H9 (cell line): ENCODE data around the gene CHMP1A. TPM values are rescaled to one million over a fixed set of nuclear protein-coding genes. Genes with fewer than 3 reads are reported as not detected.
A peak's percentile ranks its signal among the peaks of the same experiment; 100 is the strongest.

Experiments used
- DNase-seq: peaks from one replicate; pipeline ENCODE4 v3.0.0-alpha.2; 2017
- H2AFZ ChIP-seq: one replicate; pipeline ENCODE4 v1.6.1; 2013; ENCODE audit warnings: mild to moderate bottlenecking, low read length, control low read depth, moderate library complexity
- H2AK5ac ChIP-seq: 2 replicates; pipeline ENCODE4 v1.6.1; 2013; ENCODE audit warnings: low read length, control low read depth, mixed read lengths; ENCODE audit not compliant: insufficient read length
- H2BK120ac ChIP-seq: one replicate; pipeline ENCODE4 v1.6.1; 2013; ENCODE audit warnings: low read depth, mild to moderate bottlenecking, low read length, control low read depth, inconsistent platforms; ENCODE audit not compliant: poor library complexity, severe bottlenecking
- H2BK12ac ChIP-seq: 2 replicates; pipeline ENCODE4 v1.6.1; 2013; ENCODE audit warnings: low read length, control low read depth, mixed read lengths, low read depth; ENCODE audit not compliant: insufficient read length
- H2BK15ac ChIP-seq: 2 replicates; pipeline ENCODE4 v1.6.1; 2013; ENCODE audit warnings: low read depth, low read length, control low read depth
- H2BK20ac ChIP-seq: one replicate; pipeline ENCODE4 v1.6.1; 2013; ENCODE audit warnings: low read depth, mild to moderate bottlenecking, low read length, control low read depth, inconsistent platforms; ENCODE audit not compliant: poor library complexity, severe bottlenecking
- H2BK5ac ChIP-seq: 2 replicates; pipeline ENCODE4 v1.6.1; 2013; ENCODE audit warnings: low read length, control low read depth, mixed read lengths; ENCODE audit not compliant: insufficient read length
- H3K14ac ChIP-seq: 2 replicates; pipeline ENCODE4 v1.6.1; 2013; ENCODE audit warnings: low read length, control low read depth; ENCODE audit not compliant: insufficient read depth
- H3K18ac ChIP-seq: 2 replicates; pipeline ENCODE4 v1.6.1; 2013; ENCODE audit warnings: low read depth, mild to moderate bottlenecking, mixed read lengths, low read length, control low read depth; ENCODE audit not compliant: insufficient read length
- H3K23ac ChIP-seq: 2 replicates; pipeline ENCODE4 v1.6.1; 2013; ENCODE audit warnings: low read length, control low read depth, mixed read lengths, low read depth; ENCODE audit not compliant: insufficient read length
- H3K23me2 ChIP-seq: 2 replicates; pipeline ENCODE4 v1.6.1; 2013; ENCODE audit warnings: low read depth, mild to moderate bottlenecking, mixed read lengths, low read length, control low read depth; ENCODE audit not compliant: insufficient read length, poor library complexity, severe bottlenecking
- H3K27ac ChIP-seq: 2 replicates; pipeline ENCODE4 v1.5.1; 2013; ENCODE audit warnings: low read length, control low read depth, mixed read lengths, low read depth; ENCODE audit not compliant: insufficient read length
- H3K27me3 ChIP-seq: 2 replicates; pipeline ENCODE4 v1.6.1; 2013; ENCODE audit warnings: low read length, control low read depth, inconsistent platforms; ENCODE audit not compliant: insufficient read depth
- H3K4ac ChIP-seq: 2 replicates; pipeline ENCODE4 v1.6.1; 2013; ENCODE audit warnings: low read depth, mild to moderate bottlenecking, control low read depth, inconsistent platforms, low read length, moderate library complexity
- H3K4me1 ChIP-seq: 2 replicates; pipeline ENCODE4 v1.6.1; 2013; ENCODE audit warnings: low read length, control low read depth, inconsistent platforms; ENCODE audit not compliant: insufficient read depth
- H3K4me2 ChIP-seq: 2 replicates; pipeline ENCODE4 v1.6.1; 2013; ENCODE audit warnings: low read length, control low read depth, mixed read lengths; ENCODE audit not compliant: insufficient read length, insufficient read depth
- H3K56ac ChIP-seq: 2 replicates; pipeline ENCODE4 v1.6.1; 2013; ENCODE audit warnings: low read depth, mild to moderate bottlenecking, mixed read lengths, low read length, control low read depth; ENCODE audit not compliant: insufficient read length
- H3K79me1 ChIP-seq: 2 replicates; pipeline ENCODE4 v1.6.1; 2013; ENCODE audit warnings: low read depth, mild to moderate bottlenecking, moderate library complexity, low read length, control low read depth, inconsistent platforms; ENCODE audit not compliant: insufficient read depth, poor library complexity, severe bottlenecking
- H3K79me2 ChIP-seq: 2 replicates; pipeline ENCODE4 v1.6.1; 2013; ENCODE audit warnings: low read length, control low read depth, inconsistent platforms; ENCODE audit not compliant: insufficient read depth
- H3K9ac ChIP-seq: 2 replicates; pipeline ENCODE4 v1.6.1; 2013; ENCODE audit warnings: low read length, control low read depth, mixed read lengths; ENCODE audit not compliant: insufficient read length; ENCODE audit errors: extremely low read depth
- H3K9me3 ChIP-seq: one replicate; pipeline ENCODE4 v1.6.1; 2013; ENCODE audit warnings: low read depth, low read length, inconsistent platforms; ENCODE audit not compliant: control insufficient read depth
- H3T11ph ChIP-seq: one replicate; pipeline ENCODE4 v1.6.1; 2013; ENCODE audit warnings: mild to moderate bottlenecking, low read length, control low read depth, inconsistent platforms
- H4K20me1 ChIP-seq: one replicate; pipeline ENCODE4 v1.6.1; 2013; ENCODE audit not compliant: control insufficient read depth, insufficient read length, insufficient read depth
- H4K5ac ChIP-seq: 2 replicates; pipeline ENCODE4 v1.6.1; 2013; ENCODE audit warnings: low read depth, mild to moderate bottlenecking, mixed read lengths, low read length, control low read depth; ENCODE audit not compliant: insufficient read length
- H4K8ac ChIP-seq: replicated peaks from 2 replicates; pipeline ENCODE4 v1.6.1; 2013; ENCODE audit warnings: low read length, control low read depth, mixed read lengths, low read depth; ENCODE audit not compliant: insufficient read length
- H4K91ac ChIP-seq: 2 replicates; pipeline ENCODE4 v1.6.1; 2013; ENCODE audit warnings: low read depth, mild to moderate bottlenecking, moderate library complexity, mixed read lengths, low read length, control low read depth; ENCODE audit not compliant: insufficient read length
- H3K27ac Mint-ChIP-seq, 3 experiments: 2 replicates in 2 of 3; 3 replicates in 1 of 3; pipeline ENCODE4 v1.8.0; 2020 to 2021; ENCODE audit warnings: mixed read lengths in 3 of 3, mild to moderate bottlenecking in 1 of 3, moderate library complexity in 1 of 3
- H3K27me3 Mint-ChIP-seq: 2 replicates; pipeline ENCODE4 v1.8.0; 2021; ENCODE audit warnings: low read depth, mild to moderate bottlenecking, moderate library complexity, mixed read lengths
- H3K36me3 Mint-ChIP-seq, 3 experiments: 2 replicates in 2 of 3; 3 replicates in 1 of 3; pipeline ENCODE4 v1.8.0; 2020 to 2021; ENCODE audit warnings: low read depth in 3 of 3, mixed read lengths in 3 of 3; ENCODE audit not compliant: insufficient read depth in 1 of 3
- H3K4me1 Mint-ChIP-seq, 2 experiments: 2 replicates each; pipeline ENCODE4 v1.8.0; 2020; ENCODE audit warnings: mixed read lengths in 2 of 2
- H3K4me3 Mint-ChIP-seq, 2 experiments: 2 replicates in 1 of 2; 3 replicates in 1 of 2; pipeline ENCODE4 v1.8.0; 2020 to 2021; ENCODE audit warnings: mild to moderate bottlenecking in 2 of 2, mixed read lengths in 2 of 2, moderate library complexity in 1 of 2
- H3K9me3 Mint-ChIP-seq, 2 experiments: 2 replicates in 1 of 2; 3 replicates in 1 of 2; pipeline ENCODE4 v1.8.0; 2020; ENCODE audit warnings: mild to moderate bottlenecking in 2 of 2, mixed read lengths in 2 of 2, moderate library complexity in 1 of 2
- WGBS: extraction: QIAGEN DNeasy Blood & Tissue Kit; methylation state at CpG from one replicate; pipeline ENCODE4 v1.1.7; 2013; ENCODE audit warnings: missing lambda C conversion rate, low lambda C conversion rate, mixed read lengths; ENCODE audit not compliant: insufficient read length; ENCODE audit errors: extremely low coverage; 5-methylcytosine and 5-hydroxymethylcytosine counted together
- total RNA-seq: library from RNA; stranded (reverse); gene quantifications from 2 replicates; pipeline ENCODE4 v1.2.1, GENCODE V29; 2021
- TF ChIP-seq, protein P1 (sequence below): fragments of 200-600 bp; sonication (generic); conservative IDR thresholded peaks from 3 replicates; pipeline ENCODE4 v1.8.0; 2021; ENCODE audit warnings: antibody characterized with exemption, mild to moderate bottlenecking

The CHMP1A gene
- total RNA-seq, 1 experiment from 2014 or later = 89.6 TPM

DNA sequence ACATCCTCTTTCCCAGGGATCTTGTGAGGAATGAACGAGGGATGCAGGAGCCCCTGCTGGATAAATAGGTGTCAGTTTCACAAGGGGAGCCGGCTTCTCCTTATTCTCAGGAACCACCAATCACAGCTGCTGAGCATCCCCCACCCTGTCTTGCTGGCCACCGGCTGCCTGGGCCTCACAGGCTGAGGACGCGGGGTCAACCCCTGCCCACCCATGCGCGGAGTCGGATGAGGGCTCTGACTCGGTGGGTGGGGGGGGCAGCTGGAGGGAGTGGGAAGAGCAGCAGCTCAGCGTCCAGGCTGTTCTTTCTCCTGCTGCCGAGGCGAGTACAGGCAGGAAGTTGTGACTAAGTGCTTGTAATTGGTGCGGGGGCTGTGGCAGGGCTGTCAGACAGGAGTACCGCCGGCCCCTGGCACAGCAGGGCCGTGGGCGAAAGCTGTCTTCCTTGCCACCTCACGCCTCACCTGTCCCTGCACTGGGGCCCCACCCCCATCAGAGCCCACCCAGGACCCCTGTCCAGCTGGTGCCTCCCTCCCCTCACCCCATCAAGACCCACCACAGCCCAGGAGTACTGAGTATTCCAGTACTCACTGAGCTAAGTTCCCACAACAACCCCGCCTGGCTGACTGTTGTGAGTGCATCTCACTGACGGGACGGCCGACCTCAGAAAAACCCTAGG is 55.1 kb downstream of the CHMP1A start:
- no CpG with 5 or more reads among the region's 22 CpGs for WGBS
- H3K4me2 ChIP-seq = no peak overlapping the region
- no peak overlapping the region for H4K8ac ChIP-seq
- no peak overlapping the region for H3K27ac Mint-ChIP-seq
- no peak overlapping the region for H3K27ac ChIP-seq
- no peak overlapping the region for H4K5ac ChIP-seq
- no peaks in the 10 kb centered on the region for H3K79me2 ChIP-seq
- TF ChIP-seq, protein P1, sequence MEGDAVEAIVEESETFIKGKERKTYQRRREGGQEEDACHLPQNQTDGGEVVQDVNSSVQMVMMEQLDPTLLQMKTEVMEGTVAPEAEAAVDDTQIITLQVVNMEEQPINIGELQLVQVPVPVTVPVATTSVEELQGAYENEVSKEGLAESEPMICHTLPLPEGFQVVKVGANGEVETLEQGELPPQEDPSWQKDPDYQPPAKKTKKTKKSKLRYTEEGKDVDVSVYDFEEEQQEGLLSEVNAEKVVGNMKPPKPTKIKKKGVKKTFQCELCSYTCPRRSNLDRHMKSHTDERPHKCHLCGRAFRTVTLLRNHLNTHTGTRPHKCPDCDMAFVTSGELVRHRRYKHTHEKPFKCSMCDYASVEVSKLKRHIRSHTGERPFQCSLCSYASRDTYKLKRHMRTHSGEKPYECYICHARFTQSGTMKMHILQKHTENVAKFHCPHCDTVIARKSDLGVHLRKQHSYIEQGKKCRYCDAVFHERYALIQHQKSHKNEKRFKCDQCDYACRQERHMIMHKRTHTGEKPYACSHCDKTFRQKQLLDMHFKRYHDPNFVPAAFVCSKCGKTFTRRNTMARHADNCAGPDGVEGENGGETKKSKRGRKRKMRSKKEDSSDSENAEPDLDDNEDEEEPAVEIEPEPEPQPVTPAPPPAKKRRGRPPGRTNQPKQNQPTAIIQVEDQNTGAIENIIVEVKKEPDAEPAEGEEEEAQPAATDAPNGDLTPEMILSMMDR = no peak
- no peak overlapping the region for H3K4ac ChIP-seq
- no peak overlapping the region for H2AFZ ChIP-seq
- H3K14ac ChIP-seq = no peak overlapping the region
- no peak overlapping the region for H3K56ac ChIP-seq
- H3K9me3 ChIP-seq = no peaks in the 10 kb centered on the region
- H3K79me1 ChIP-seq = no peaks in the 10 kb centered on the region
- peaks cover 4% of the 10 kb centered on the region for H3K27me3 Mint-ChIP-seq
- no peaks in the 10 kb centered on the region for H3K23me2 ChIP-seq
- H3K36me3 Mint-ChIP-seq = no peaks in the 10 kb centered on the region
- no peak overlapping the region for H2AK5ac ChIP-seq
- peak overlapping the region in 1 of 2 experiments; percentile 48; a peak in 2 of 5 replicates for H3K4me3 Mint-ChIP-seq
- no peak overlapping the region for H2BK120ac ChIP-seq
- no peak overlapping the region for H2BK12ac ChIP-seq
- no peak overlapping the region for H3K18ac ChIP-seq
- no peak overlapping the region for H3K23ac ChIP-seq
- DNase-seq = peak; percentile 70
- H3K4me1 Mint-ChIP-seq = peaks cover 5 to 12% of the 10 kb centered on the region in 2 experiments
- H3K27me3 ChIP-seq = no peaks in the 10 kb centered on the region
- H3K9ac ChIP-seq = no peak overlapping the region
- no peak overlapping the region for H2BK15ac ChIP-seq
- no peak overlapping the region for H2BK20ac ChIP-seq
- H2BK5ac ChIP-seq = no peak overlapping the region
- no peaks in the 10 kb centered on the region; a peak in 1 of 5 replicates for H3K9me3 Mint-ChIP-seq
- no peaks in the 10 kb centered on the region for H4K20me1 ChIP-seq
- H3T11ph ChIP-seq = no peak overlapping the region
- no peak overlapping the region for H4K91ac ChIP-seq
- no peaks in the 10 kb centered on the region; the same call in 1 of the 2 replicates for H3K4me1 ChIP-seq
